Measurements from ENCODE around the gene ZNF32. TPM values are rescaled to one million over a fixed set of nuclear protein-coding genes. Genes with fewer than 3 reads are reported as not detected.

ZNF32 gene
- total RNA-seq, 1 experiment from 2014 or later, result 30.3 TPM

- no peak overlapping the region for H3K4me3 ChIP-seq (ENCODE audit: low read depth, low read length)
- no peak for TF ChIP-seq CTCF (IDR thresholded peaks at IDR 0.05; ENCODE audit: insufficient read depth in 1 of 2, low read depth in 1 of 2, low read length in 1 of 2, severe bottlenecking in 1 of 2, unreplicated experiment in 1 of 2)
Measured at GRCh38 chr10:43685744-43686143, 37.1 kb upstream of the ZNF32 start.

GRCh38 chr10:43684292-43684559, 35.5 kb upstream of the ZNF32 start:
- Histone ChIP-seq H3K4me3 (ENCODE audit: low read depth, low read length) (no peak overlapping the region), H3K9me3 (no peaks in the 10 kb centered on the region), H3K4me1 (no peaks in the 10 kb centered on the region), H3K36me3 (ENCODE audit: control insufficient read depth, insufficient read depth, low read length) (no peaks in the 10 kb centered on the region), H3K27me3 (replicated peaks; ENCODE audit: control insufficient read depth, insufficient read depth, low read length) (no peaks in the 10 kb centered on the region)
- TF ChIP-seq CTCF (IDR thresholded peaks at IDR 0.05; ENCODE audit: insufficient read depth in 1 of 2, low read depth in 1 of 2, low read length in 1 of 2, severe bottlenecking in 1 of 2, unreplicated experiment in 1 of 2), result no peak
- H3K4me3 Mint-ChIP-seq (ENCODE audit: unreplicated experiment), result no peak overlapping the region
- CTCF ChIA-PET, result no interaction called here
- intact Hi-C loops (cut with micrococcal nuclease; ENCODE audit: unreplicated experiment), result loop anchor here (5.0 kb wide), 1 partner anchor 218 kb away; no protein-coding TSS in a partner anchor
- no peaks in the 10 kb centered on the region for H3K4me1 Mint-ChIP-seq (ENCODE audit: low read depth, unreplicated experiment)
- DNase-seq, result no peak
- POLR2A ChIA-PET, result no interaction called here
- H3K36me3 Mint-ChIP-seq (ENCODE audit: insufficient read depth, unreplicated experiment), result no peaks in the 10 kb centered on the region
- no peaks in the 10 kb centered on the region for H3K9me3 Mint-ChIP-seq (ENCODE audit: unreplicated experiment)
- peaks cover 31% of the 10 kb centered on the region for H3K27me3 Mint-ChIP-seq (ENCODE audit: insufficient read depth, unreplicated experiment)
- no peak overlapping the region for H3K27ac Mint-ChIP-seq (ENCODE audit: unreplicated experiment)
- BruUV-seq (replicated peaks), result no TSS peak

More at GRCh38 chr10:43685744-43686143, 37.1 kb upstream of the ZNF32 start:
- Mint-ChIP-seq H3K27ac (ENCODE audit: unreplicated experiment) (no peak overlapping the region), H3K9me3 (ENCODE audit: unreplicated experiment) (no peaks in the 10 kb centered on the region), H3K27me3 (ENCODE audit: insufficient read depth, unreplicated experiment) (peaks cover 31% of the 10 kb centered on the region), H3K4me1 (ENCODE audit: low read depth, unreplicated experiment) (no peaks in the 10 kb centered on the region), H3K4me3 (ENCODE audit: unreplicated experiment) (no peak overlapping the region), H3K36me3 (ENCODE audit: insufficient read depth, unreplicated experiment) (no peaks in the 10 kb centered on the region)
- intact Hi-C loops (cut with micrococcal nuclease; ENCODE audit: unreplicated experiment), result no loop called here
- H3K4me1 ChIP-seq, result no peaks in the 10 kb centered on the region
- CTCF ChIA-PET, result no interaction called here
- no TSS peak for BruUV-seq (replicated peaks)
- H3K36me3 ChIP-seq (ENCODE audit: control insufficient read depth, insufficient read depth, low read length), result no peaks in the 10 kb centered on the region
- no peak for DNase-seq
- no peaks in the 10 kb centered on the region for H3K27me3 ChIP-seq (replicated peaks; ENCODE audit: control insufficient read depth, insufficient read depth, low read length)
- POLR2A ChIA-PET, result no interaction called here
- no peaks in the 10 kb centered on the region for H3K9me3 ChIP-seq

DNA sequence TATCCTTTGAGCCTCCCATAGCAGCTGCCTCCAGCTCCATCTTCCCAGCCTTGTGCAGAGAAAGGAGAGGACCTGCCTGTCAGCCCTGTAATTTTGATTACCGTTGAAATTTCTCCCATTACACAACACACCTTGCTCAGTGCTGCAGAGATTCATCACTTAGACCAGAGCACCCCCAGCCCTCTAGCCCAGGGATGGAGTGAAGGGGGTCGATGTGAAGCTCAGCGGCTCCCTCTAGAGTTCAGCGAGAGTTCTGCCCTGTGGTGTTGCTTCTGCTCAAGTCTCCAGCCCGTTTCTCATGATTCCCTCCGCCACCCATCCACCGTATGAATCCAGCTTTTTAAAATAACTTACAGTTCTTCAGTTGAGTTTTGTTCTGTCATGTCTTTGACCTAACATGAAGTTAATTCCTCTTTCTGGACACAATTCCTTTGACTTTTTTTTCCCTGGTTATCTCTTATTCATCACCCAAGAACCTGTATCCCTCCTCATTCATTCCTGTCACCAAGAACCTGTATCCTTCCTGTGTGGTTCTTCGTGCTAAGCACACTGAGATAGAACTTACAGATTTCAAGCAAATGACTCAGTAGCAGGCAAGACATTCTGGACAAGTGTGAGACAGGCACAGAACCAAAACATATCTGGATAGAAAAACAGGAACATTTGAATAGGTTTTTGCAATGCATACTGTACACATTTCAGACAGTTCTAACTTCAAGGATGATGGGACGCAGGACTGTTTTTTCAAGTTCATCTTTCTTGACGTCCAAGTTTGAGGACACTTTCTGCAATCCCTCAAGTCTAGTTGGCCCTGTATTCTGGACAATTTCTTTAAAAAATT, 35.0 kb upstream of the ZNF32 start:
- Histone ChIP-seq H3K27me3 (replicated peaks; ENCODE audit: control insufficient read depth, insufficient read depth, low read length) (no peaks in the 10 kb centered on the region; the same call in 1 of the 2 replicates), H3K4me3 (ENCODE audit: low read depth, low read length) (no peak overlapping the region), H3K4me1 (no peaks in the 10 kb centered on the region), H3K9me3 (no peaks in the 10 kb centered on the region), H3K36me3 (ENCODE audit: control insufficient read depth, insufficient read depth, low read length) (no peaks in the 10 kb centered on the region)
- ChIA-PET CTCF (interaction anchor here (0.5 to 1.9 kb wide), 2 partner anchors 11 to 479 kb away, joined by 6 to 8 read pairs; no protein-coding TSS in a partner anchor), POLR2A (interaction anchor here (1.0 kb wide), 1 partner anchor 35 kb away, joined by 3 read pairs; the partner anchor contains the start of gene ZNF32)
- Mint-ChIP-seq H3K27me3 (ENCODE audit: insufficient read depth, unreplicated experiment) (peaks cover 33% of the 10 kb centered on the region), H3K4me3 (ENCODE audit: unreplicated experiment) (no peak overlapping the region), H3K27ac (ENCODE audit: unreplicated experiment) (no peak overlapping the region), H3K36me3 (ENCODE audit: insufficient read depth, unreplicated experiment) (no peaks in the 10 kb centered on the region), H3K9me3 (ENCODE audit: unreplicated experiment) (no peaks in the 10 kb centered on the region), H3K4me1 (ENCODE audit: low read depth, unreplicated experiment) (no peaks in the 10 kb centered on the region)
- peak in 1 of 2 experiments; percentile 49 for DNase-seq
- intact Hi-C loops (cut with micrococcal nuclease; ENCODE audit: unreplicated experiment), result loop anchor here (1.0 to 5.0 kb wide), 2 partner anchors 12 to 219 kb away; no protein-coding TSS in a partner anchor
- no TSS peak for BruUV-seq (replicated peaks)
- TF ChIP-seq CTCF (IDR thresholded peaks at IDR 0.05; ENCODE audit: insufficient read depth in 1 of 2, low read depth in 1 of 2, low read length in 1 of 2, severe bottlenecking in 1 of 2, unreplicated experiment in 1 of 2), result peak; percentile 68 to 77
